Activated naive CD4-positive, alpha-beta T cell treated with anti-CD3 and anti-CD28 coated beads, Interleukin-2, amount 50 U/mL, for 16 hours (primary cell): ENCODE data around the gene ZRANB1.

Experiments
- DNase-seq: peaks from one replicate; pipeline ENCODE4 v3.0.0-alpha.2; 2020

The ZRANB1 gene

DNA sequence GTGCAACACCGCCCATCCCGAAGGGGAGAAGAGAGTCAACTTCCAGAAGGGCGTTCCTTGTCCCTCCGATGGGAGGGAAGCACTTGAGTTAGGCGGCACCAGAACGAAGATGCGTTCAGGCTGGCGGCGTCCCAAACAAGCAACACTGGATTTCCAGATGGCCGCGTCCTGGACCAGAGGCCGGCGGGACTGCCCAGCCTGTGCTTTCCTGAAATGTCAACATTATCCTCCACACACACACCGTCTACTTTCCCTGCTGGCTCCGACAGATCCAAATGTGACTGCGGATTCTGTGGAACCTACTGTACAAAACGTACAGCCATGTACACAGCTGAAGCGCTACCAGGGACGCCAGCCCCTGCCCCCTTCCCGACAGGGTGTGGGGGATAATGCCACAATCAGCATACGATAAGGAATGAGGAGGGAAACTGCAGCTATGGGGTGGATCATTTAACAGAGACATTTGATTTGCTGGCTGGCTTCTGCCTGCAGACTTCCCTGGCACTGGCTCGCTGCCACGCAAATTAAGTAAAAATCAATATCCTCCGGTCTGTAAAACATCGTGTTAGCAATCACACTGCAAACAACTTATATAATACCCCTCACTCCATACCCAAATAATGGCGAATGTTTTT lies 82.1 kb downstream of the ZRANB1 start:
- no peak for DNase-seq

DNA sequence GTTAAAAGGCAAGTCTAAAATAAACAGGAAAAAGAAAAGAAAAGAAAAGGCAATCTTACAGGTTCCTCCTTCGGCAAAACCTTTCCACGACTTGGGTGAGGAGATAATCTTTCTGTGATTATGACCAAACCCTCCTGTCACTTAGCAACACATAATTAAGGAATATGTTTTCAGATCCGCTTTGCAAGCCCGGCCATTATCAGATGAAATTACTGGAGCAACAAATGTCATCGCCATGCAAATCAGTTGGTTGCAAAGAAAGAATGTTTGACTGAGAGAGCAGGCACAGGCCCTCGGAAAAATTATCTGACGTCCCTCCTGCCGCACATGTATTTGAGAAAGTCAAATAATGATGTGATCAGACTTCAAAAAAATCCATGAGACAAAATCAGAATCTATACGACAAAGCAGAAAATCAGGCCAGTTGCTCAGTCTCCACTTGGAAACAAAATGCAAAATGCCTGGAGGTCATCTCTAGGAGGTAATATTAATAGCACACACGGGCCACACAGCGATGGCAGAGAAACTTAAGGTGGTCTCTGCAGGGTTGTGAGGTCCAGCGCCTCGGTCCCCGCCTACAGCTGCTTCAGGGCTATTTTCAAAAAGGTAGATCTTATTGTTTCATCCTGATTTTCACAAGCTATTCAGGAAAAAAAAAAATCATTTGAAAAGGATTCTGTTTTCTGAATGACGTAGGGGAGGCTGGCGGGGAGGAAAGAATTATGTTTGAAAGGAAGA lies 82.7 kb downstream of the ZRANB1 start:
- no peak for DNase-seq

DNA sequence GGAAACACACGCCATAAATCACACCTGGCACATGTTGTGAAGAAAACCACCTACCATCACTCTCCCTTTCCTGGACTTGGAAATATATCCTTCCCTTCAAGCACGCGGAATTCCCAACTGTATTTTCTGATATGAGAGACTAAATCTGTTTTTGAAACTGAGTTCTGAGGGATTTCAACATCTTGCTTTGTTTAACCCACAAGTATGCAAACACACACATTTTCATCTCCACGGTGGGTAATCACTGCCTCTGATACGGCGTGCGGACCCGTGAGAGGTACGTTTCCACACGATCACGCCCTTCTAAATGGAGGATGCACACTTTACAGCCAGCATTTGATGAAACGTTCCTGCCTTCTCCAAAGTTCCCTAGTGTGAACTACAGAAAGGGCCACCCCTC lies 83.4 kb downstream of the ZRANB1 start:
- no peak for DNase-seq

DNA sequence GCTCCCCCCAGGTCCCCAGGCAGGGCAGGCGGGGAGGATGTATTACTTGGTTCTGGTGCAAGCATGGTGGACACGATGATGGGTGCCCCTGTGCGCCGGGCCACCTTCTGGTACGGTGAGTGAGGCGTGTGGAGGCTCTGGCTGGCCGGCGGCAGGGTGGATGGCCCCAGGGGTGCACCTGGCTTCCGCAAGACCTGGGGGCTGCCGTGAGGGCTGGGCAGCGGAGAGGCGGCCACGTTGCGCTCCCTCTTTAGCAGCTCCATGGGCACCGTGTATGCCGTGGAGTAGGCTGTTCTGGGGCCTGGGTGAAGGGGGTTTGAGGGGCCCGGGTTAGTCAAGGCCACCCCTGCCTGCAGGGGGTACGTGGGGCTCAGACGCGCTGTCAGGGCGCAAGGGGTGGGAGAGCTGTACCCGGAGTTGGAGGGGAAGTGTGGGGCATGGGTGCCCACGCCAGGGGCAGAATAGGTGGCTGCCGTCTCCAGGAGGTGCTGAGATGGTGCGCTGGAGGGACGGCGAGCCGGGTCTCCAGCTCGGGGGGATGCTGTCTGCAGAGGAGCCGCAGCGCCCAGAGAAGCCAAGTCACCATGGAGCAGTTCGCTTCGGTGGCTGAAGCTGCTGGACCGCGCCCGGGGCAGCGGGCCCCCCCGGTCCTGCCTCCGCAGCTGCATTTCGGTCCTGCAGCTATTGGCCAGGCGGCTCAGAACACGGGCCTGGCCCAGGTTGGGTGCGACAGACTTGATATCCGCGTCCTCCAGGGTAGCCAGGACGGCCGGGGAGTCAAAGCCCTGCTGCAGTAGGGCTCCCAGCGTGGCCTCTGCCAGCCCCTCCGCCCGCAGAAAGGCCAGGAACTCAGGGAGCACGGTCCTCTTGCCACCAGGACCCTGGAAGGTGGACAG lies 84.4 kb downstream of the ZRANB1 start:
- DNase-seq: no peak

DNA sequence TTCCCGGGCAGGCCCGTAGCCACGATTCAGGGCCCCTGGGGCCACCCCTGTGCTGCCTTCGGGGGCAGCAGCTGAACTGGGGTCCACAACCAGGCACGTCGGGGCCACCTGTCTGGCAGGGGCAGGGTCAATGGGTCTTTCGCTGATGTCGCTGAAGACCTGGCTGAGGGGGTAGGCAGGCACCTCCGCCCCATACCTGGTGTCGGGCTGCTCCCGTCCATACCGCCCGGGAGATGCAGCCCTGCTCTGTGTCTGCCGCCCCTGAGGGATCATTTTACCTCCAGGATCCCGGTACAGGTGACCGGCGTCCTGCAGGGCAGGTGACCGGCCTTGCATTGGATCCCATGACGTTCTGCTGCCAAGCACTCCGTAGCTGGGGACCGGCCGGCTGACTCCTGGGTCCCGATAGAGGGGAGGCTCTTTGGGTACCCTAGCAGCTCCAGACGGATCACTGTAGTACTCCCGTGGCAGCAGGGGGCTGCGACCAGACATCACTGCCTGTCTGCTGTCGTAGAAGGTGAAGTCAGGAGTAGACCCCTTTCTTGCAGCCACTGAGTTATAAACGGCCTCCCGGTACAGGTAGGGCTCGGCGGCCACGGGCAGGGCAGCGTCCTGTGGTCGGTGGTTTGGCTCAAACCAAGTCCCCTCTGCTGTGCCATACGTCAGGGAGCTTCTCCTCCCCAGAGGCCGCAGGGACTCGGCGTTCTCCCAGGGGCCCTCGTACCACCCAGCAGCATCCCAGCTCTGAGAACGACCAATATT lies 85.2 kb downstream of the ZRANB1 start:
- no peak for DNase-seq

DNA sequence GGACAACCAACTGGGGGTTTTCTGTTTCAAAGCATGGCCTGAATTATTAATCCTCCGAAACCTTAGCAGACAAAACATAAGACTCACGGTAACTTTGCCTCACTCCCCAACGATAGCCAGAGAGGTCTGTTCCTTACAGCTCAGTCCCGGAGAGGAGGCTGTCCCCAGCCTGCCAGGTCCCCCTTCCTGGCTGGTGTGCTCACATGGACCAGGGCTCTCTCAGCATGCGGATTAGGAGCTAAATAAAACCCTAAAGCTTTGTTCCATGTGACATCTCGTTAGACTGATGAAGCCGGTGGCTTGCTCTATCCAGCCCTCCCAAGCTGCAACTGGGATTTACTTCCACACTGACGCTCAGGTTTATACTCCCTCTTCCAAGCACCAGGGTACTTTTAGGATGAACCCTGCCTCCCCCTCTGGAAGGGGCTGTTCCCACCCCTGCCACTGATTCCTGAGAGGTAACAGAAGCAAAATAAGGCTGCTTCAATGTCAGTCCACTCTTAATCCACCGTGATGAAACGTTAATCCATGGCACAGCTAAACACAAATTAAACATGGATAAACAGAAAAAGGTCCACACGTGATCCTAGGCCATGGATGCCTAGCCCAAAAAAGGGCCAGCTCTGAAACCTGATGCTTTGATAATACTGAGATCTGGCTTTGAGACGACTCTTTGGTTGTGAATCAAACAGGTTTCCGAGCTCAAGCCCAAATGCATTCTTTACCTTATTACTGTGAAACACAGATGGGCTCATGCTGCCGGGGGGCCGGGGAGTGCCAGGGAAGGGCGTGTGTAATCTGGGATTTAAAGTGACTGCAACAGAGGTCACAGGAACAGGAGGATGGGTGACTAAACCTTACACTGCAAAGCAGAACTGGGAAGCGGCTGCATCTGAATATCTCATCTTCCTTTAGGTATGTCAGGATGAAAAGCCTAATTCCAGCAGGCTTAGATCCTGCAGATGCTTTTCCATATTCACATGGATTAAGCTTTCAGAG lies 86.2 kb downstream of the ZRANB1 start:
- no peak for DNase-seq

DNA sequence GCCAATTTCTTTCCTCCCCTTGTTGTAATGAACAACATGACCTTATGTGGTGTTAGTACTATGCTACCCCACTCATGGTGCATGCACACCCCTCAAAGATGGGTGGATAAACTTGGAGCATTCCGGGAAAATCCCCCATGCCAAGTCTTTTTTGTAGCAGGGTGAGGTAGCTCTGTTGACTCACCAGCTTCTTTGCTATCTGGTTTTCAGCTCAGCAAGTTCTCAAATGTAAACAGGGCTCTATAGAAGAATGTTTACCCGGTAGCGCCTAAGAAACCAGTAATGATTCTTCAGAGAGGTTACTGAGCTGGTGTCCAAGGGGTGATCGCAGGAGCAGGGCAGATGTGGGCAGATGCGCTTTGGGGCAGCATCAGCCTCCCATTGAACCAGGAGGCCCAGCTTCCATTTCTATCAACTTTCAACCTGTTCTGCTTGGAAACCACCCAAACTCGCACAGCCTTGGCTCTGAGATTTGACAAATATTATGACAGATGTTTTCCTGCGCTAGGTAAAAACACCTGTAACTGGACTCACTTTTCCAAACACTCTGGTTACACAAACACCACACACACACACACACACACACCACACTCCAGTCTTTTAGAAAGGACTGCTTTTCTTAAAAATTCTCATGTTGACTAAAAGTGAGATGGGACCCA lies 87.8 kb downstream of the ZRANB1 start:
- DNase-seq: no peak

DNA sequence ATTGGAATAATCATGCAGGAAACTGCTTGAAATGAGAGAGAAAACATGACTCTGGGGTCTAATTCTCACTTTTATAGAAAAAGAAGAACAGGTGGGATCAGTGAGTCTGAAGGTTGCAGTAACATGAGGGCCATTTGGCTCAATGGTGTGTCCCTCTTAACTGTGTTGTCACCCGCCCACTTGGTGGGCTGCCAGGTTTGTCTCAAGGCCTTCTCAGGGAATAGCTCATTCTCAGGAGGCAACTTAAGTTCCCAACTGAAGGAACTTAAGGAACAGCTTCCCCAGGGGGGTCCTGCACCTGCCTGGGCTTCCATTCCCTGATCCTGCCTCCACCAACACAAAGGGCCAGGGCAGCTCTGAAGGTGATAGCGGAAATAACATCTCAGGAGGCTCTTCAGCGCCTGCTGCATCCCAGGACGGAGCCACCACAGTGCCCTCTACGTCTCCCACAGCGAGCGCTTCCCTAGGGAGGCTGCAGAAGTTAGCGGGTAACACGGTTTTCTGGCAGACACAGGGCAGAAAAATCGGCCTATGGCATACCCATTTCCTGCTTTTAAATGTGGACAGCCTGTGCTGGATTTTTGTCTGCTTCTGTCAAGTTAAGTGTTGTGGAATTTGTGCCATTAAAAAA lies 88.8 kb downstream of the ZRANB1 start:
- DNase-seq: no peak

DNA sequence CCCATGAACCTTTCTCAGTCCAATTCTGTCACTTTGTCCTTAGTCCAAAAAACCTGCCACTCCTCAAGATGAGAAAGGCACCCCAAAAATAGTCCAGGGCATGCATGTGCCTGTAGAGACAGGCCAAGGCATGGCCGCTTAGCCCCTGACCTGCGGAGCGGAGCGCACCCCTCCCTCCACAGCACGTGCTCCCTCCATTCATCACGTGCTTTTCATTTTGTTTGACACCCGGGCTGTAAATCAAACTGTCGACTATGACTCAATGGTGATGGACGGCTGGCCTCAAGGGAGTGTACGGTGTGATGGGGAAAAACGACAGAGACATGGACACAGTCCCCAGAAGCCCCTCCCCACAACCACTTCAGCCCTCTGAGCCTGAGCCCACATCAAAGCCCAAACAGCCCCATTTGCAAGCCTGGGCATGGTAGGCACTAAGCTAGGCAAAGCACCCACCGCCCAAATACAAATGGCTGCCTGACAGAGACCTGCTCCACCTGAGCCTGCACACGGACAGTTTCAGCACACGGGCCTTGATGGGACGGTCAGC lies 90.6 kb downstream of the ZRANB1 start:
- DNase-seq: no peak

DNA sequence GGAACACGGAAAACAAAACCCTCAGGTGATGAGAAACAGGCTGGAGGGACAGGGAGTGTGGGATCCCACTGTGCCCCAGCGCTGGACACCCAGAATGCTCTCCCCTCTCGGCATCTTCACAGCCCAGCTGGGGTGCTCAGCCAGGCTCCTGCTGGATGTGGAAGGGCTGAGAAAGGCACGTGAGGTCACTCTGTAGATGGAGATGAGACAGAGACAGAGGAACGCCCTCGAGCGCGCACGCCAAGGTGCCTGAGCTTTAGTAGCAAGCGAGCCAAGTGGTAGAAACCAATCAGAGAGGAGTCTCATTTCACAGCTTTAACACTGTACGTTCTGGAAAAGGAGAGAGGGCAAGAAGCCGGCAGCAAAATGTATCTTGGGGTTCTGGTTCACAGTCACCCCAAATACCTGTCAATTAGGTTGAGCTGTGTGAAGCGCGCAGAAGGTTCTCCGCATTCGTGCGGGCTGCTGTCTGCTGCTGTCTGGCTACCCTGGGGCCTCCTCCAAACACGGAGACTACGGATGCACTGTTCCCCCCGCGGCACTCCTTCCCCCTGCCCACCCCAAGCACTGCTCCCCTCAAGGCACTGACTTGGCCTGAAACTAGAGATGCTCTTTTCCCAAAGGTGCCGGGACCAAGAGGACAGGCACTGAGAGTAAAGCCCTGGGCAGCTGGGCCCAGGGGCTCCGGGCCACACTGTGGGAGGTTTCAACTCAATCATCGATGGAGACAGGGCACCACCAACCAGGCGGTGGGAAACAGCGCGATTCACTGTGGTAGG lies 91.4 kb downstream of the ZRANB1 start:
- DNase-seq: no peak

DNA sequence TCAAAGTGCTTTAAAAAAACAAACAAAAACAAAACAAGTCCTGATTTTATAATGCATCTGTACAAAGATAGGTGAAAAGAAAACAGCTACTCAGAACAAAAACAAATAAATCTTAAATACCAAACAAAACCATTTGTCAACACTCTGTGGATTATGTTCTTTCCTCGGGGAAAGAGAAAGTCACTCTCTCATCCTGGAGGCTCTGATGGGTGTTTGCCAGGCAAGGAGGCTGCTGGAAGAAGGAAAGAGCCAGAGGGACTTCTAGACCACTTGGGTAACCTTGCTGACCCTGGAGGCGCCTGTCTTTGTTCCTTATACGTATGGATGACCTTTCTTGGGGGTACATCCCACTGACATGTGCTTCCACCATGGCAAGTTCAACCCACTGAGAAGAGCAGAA lies 92.8 kb downstream of the ZRANB1 start:
- DNase-seq: no peak

DNA sequence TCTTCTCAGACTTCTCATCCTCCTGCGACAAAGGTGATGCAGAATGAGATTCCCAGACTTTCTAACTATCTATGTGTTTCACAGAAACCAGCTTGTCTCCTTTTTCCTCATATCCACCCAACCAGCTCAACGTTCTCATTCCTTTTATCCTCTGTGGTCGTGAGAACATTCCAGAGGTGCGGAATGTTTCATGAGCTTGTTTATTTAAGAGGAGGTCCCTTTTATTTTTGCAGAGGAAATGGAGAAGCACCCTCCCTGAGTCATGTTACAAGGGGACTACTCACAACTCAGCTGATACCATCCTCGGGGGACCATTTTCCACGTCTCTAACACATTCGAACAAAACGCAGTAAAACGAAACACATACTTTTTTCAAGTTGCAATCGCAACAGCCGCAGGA lies 93.2 kb downstream of the ZRANB1 start:
- DNase-seq: no peak

DNA sequence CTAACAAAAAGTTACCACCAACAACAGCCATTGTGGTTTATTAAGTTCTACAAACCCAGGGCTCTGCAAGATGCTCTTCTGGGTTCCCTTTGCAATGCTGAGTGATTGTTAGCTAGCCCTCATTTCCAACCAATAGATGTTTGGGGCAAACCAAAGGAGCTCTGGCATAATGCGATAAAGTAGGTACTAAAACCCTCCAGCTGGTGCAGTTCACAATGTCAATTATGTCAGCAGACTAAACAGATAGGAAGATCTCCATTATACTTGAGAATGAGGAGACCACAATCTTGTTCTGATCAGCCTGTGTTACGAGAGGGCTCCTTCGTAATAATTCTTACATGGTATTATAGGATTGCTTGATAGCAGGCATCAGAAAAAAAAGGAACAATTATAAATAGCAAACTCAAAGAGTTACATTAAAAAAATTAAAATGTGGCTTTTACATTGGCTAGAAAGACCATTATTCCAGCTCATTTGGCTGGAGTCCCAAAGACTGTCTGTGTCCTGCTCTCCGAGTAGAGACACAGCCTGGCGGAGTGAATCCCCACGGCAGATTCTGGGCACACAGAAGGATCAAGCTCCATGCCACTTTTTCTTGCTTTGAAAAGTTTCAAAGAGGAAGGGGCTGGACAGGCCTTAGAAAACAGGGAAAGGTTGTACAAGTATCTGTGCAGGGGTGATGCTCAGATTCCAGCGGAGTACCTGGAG lies 93.8 kb downstream of the ZRANB1 start:
- DNase-seq: no peak

DNA sequence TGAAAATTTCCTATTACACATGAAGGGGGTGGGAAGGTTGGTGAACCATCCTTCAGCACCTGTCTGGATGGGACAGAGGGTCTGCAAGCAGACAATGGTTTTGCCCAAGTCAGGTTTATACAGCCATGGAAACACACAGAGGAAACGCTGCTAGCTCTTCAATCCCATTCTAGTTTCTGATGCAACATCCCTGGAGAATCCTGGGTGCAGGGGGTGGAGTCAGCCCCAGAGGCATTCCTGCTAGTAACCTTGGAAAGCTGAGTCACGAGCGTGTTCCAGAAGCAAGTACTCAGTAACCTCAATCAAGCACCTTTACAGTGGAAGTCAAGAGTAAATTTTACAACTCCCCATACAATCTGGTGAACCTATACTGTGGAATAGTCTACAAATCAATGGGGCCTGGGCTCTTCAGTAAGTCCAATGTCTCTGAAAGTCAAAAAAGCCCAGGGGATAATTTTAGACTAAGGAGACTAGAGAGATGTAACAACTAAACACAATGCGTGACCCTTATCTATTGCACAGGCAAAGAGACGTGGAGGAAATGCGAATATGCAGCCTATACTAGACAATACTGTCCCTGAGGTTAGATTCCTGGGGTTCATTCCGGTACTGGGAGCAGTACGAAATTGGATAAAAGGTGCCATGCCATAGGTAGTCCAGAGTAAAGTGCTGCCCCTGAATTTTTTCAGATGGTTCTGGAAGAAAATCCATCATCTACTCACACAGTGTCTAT lies 95.4 kb downstream of the ZRANB1 start:
- no peak for DNase-seq
